ENCODE results near the gene EMSY. TPM values are rescaled to one million over a fixed set of nuclear protein-coding genes. Genes with fewer than 3 reads are reported as not detected.

The EMSY gene
- total RNA-seq, 4 donors from 2014 or later = 35.7 to 79.6 (median 43.8) TPM

DNA sequence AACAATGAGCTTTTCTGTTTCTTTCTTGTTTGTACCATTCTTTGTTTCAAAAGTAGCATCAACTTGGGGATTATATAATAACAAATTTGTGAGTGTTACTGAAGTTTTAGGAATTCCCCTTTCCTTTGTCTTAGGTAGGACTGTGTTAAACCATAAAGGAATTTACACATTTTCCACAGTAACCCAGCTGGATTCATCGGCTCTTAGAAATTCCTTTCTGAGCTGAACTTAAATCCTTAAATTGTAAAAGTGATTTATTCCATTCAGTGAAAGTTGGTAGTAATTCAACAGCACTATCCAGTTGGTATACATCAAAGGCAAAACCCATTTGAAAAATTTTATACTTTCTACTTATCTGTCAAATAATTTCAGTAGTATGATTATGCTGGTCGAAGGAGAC, 11.8 kb downstream of the EMSY start:
- 79% methylated on average over 2 of the region's 2 CpGs for WGBS, 2 donors (ENCODE audit: low coverage in 1 of 2)
- Histone ChIP-seq H3K9me3 (no peaks in the 10 kb centered on the region), H3K4me3 (no peak overlapping the region), H3K4me1 (peaks cover 0 to 15% (median 0%) of the 10 kb centered on the region in 4 donors), H3K36me3 (peaks cover 0 to 39% (median 8%) of the 10 kb centered on the region in 4 donors), H3K27me3 (no peaks in the 10 kb centered on the region), H3K27ac (no peak overlapping the region)
- DNase-seq = no peak
- intact Hi-C loops (cut with DNase I; ENCODE audit: low total_unique reads) (no loop called here), in situ Hi-C loops (cut with MboI; ENCODE audit: low pct_ligation_motif_present in 1 of 4, low pct_unique_long_range_greater_than_20kb in 1 of 4, low sequenced_read_pairs in 3 of 4) (no loop called here)
- no peak for TF ChIP-seq CTCF (IDR thresholded peaks at IDR 0.05)
- no peak for TF ChIP-seq POLR2A (IDR thresholded peaks at IDR 0.05)
- TF ChIP-seq POLR2AphosphoS5 (IDR thresholded peaks at IDR 0.05) = no peak
- TF ChIP-seq EP300 (IDR thresholded peaks at IDR 0.05; ENCODE audit: low read depth) = no peak

- H3K4me3 ChIP-seq = no peak overlapping the region
- no peak overlapping the region for H3K27ac ChIP-seq
- no peaks in the 10 kb centered on the region for H3K9me3 ChIP-seq
- no peaks in the 10 kb centered on the region for H3K27me3 ChIP-seq
- TF ChIP-seq CTCF (IDR thresholded peaks at IDR 0.05) = peak; percentile 31 to 53 (median 35)
- TF ChIP-seq POLR2A (IDR thresholded peaks at IDR 0.05) = no peak
- TF ChIP-seq POLR2AphosphoS5 (IDR thresholded peaks at IDR 0.05) = no peak
- peaks cover 0 to 25% (median 9%) of the 10 kb centered on the region in 4 donors for H3K36me3 ChIP-seq
- no peak for DNase-seq
- intact Hi-C loops (cut with DNase I; ENCODE audit: low total_unique reads) = no loop called here
- in situ Hi-C loops (cut with MboI; ENCODE audit: low pct_ligation_motif_present in 1 of 4, low pct_unique_long_range_greater_than_20kb in 1 of 4, low sequenced_read_pairs in 3 of 4) = no loop called here
- 67 to 81% methylated on average over 4 of the region's 4 CpGs for WGBS, 2 donors (ENCODE audit: low coverage in 1 of 2)
- no peaks in the 10 kb centered on the region for H3K4me1 ChIP-seq
Measured at GRCh38 chr11:76459299-76459698, 14.5 kb downstream of the EMSY start.

- Histone ChIP-seq H3K36me3 (peaks cover 0 to 20% (median 9%) of the 10 kb centered on the region in 4 donors), H3K4me3 (no peak overlapping the region), H3K27ac (no peak overlapping the region), H3K9me3 (no peaks in the 10 kb centered on the region), H3K4me1 (no peaks in the 10 kb centered on the region), H3K27me3 (no peaks in the 10 kb centered on the region)
- TF ChIP-seq POLR2A (IDR thresholded peaks at IDR 0.05) (no peak), POLR2AphosphoS5 (IDR thresholded peaks at IDR 0.05) (no peak), CTCF (IDR thresholded peaks at IDR 0.05) (no peak), EP300 (IDR thresholded peaks at IDR 0.05; ENCODE audit: low read depth) (no peak)
- in situ Hi-C loops (cut with MboI; ENCODE audit: low pct_ligation_motif_present in 1 of 4, low pct_unique_long_range_greater_than_20kb in 1 of 4, low sequenced_read_pairs in 3 of 4) = no loop called here
- no peak for DNase-seq
- 92% methylated on average over 3 of the region's 3 CpGs; no CpG with 5 or more reads in 1 of the 2 donors for WGBS, 2 donors (ENCODE audit: low coverage in 1 of 2)
- intact Hi-C loops (cut with DNase I; ENCODE audit: low total_unique reads) = no loop called here
Measured at GRCh38 chr11:76459846-76460245, 15.0 kb downstream of the EMSY start.

- in situ Hi-C loops (cut with MboI; ENCODE audit: low pct_ligation_motif_present in 1 of 4, low pct_unique_long_range_greater_than_20kb in 1 of 4, low sequenced_read_pairs in 3 of 4) = no loop called here
- no peak for DNase-seq
- H3K27ac ChIP-seq = no peak overlapping the region
- H3K9me3 ChIP-seq = no peaks in the 10 kb centered on the region
- H3K4me3 ChIP-seq = no peak overlapping the region
- H3K36me3 ChIP-seq = peaks cover 0 to 28% (median 14%) of the 10 kb centered on the region in 4 donors
- H3K27me3 ChIP-seq = no peaks in the 10 kb centered on the region
- intact Hi-C loops (cut with DNase I; ENCODE audit: low total_unique reads) = no loop called here
- H3K4me1 ChIP-seq = no peaks in the 10 kb centered on the region
- no peak for TF ChIP-seq POLR2AphosphoS5 (IDR thresholded peaks at IDR 0.05)
- no peak for TF ChIP-seq CTCF (IDR thresholded peaks at IDR 0.05)
- TF ChIP-seq POLR2A (IDR thresholded peaks at IDR 0.05) = no peak
- TF ChIP-seq EP300 (IDR thresholded peaks at IDR 0.05; ENCODE audit: low read depth) = no peak
Measured at GRCh38 chr11:76462317-76462716, 17.5 kb downstream of the EMSY start.
